ENCODE results near the gene PLEKHA5.

Gene PLEKHA5

GRCh38 chr12:19203539-19204506, 74.3 kb downstream of the PLEKHA5 start:
- no peak for TF ChIP-seq CTCF (IDR thresholded peaks at IDR 0.05; ENCODE audit: low read length, missing control alignments)
- no peak for DNase-seq (ENCODE audit: low read depth)
- no peak overlapping the region for H3K4me3 ChIP-seq (replicated peaks; ENCODE audit: low read depth, low read length)

- H3K4me3 ChIP-seq (replicated peaks; ENCODE audit: low read depth, low read length), result no peak overlapping the region
- no peak for TF ChIP-seq CTCF (IDR thresholded peaks at IDR 0.05; ENCODE audit: low read length, missing control alignments)
- no peak for DNase-seq (ENCODE audit: low read depth)
These were observed 75.6 kb downstream of the PLEKHA5 start for GRCh38 chr12:19205120-19205519.

GRCh38 chr12:19206493-19207077, 77.1 kb downstream of the PLEKHA5 start:
- TF ChIP-seq CTCF (IDR thresholded peaks at IDR 0.05; ENCODE audit: low read length, missing control alignments), result no peak
- H3K4me3 ChIP-seq (replicated peaks; ENCODE audit: low read depth, low read length), result no peak overlapping the region
- no peak for DNase-seq (ENCODE audit: low read depth)

GRCh38 chr12:19208456-19208855, 78.9 kb downstream of the PLEKHA5 start:
- DNase-seq (ENCODE audit: low read depth), result no peak
- TF ChIP-seq CTCF (IDR thresholded peaks at IDR 0.05; ENCODE audit: low read length, missing control alignments), result no peak

GRCh38 chr12:19209661-19210060, 80.1 kb downstream of the PLEKHA5 start:
- no peak overlapping the region for H3K4me3 ChIP-seq (replicated peaks; ENCODE audit: low read depth, low read length)
- no peak for DNase-seq (ENCODE audit: low read depth)
- no peak for TF ChIP-seq CTCF (IDR thresholded peaks at IDR 0.05; ENCODE audit: low read length, missing control alignments)

More at GRCh38 chr12:19208456-19208855, 78.9 kb downstream of the PLEKHA5 start:
- H3K4me3 ChIP-seq (replicated peaks; ENCODE audit: low read depth, low read length), result no peak overlapping the region

- no peak overlapping the region for H3K4me3 ChIP-seq (replicated peaks; ENCODE audit: low read depth, low read length)
These were observed 82.3 kb downstream of the PLEKHA5 start for GRCh38 chr12:19211802-19212201.

More at GRCh38 chr12:19211802-19212201, 82.3 kb downstream of the PLEKHA5 start:
- no peak for TF ChIP-seq CTCF (IDR thresholded peaks at IDR 0.05; ENCODE audit: low read length, missing control alignments)
- DNase-seq (ENCODE audit: low read depth), result no peak
